H1 (cell line): ENCODE measurements around the gene TUT4. TPM values are rescaled to one million over a fixed set of nuclear protein-coding genes. Genes with fewer than 3 reads are reported as not detected.

Experiments used
- CTCF ChIA-PET: fragments of 300-600 bp; sonication (Branson Sonifier 250); formaldehyde crosslinking; loops from one replicate; lab custom pipeline; 2021; ENCODE audit not compliant: partially characterized antibody; lab: Charles Lee
- POLR2A ChIA-PET: fragments of 300-600 bp; sonication (Branson Sonifier 250); formaldehyde crosslinking; loops from one replicate; lab custom pipeline; 2021; ENCODE audit warnings: inconsistent platforms; ENCODE audit not compliant: partially characterized antibody; lab: Charles Lee
- DNase-seq, 2 experiments: peaks; one replicate each; pipeline versions ENCODE4 v3.0.0 to v3.0.0-alpha.2; 2010 to 2022; ENCODE audit warnings: low spot score in 2 of 2, low read depth in 1 of 2, mixed read lengths in 1 of 2
- FAIRE-seq: peaks from 2 replicates; lab custom pipeline; 2011; peaks lifted over from hg19 to GRCh38; lab: Jason Lieb, UNC
- H2AFZ ChIP-seq: 2 replicates; pipeline ENCODE4 v1.8.1; 2012; ENCODE audit warnings: low read length, inconsistent platforms
- H2AK5ac ChIP-seq: 2 replicates; pipeline ENCODE4 v1.6.1; 2013; ENCODE audit warnings: low read depth, low read length
- H2BK120ac ChIP-seq: replicated peaks from 2 replicates; pipeline ENCODE3; 2013; ENCODE audit warnings: low read depth, low read length, inconsistent platforms
- H2BK12ac ChIP-seq: 2 replicates; pipeline ENCODE4 v1.6.1; 2013; ENCODE audit warnings: low read depth, low read length
- H2BK15ac ChIP-seq: 2 replicates; pipeline ENCODE4 v1.6.1; 2013; ENCODE audit warnings: low read length
- H2BK20ac ChIP-seq: 2 replicates; pipeline ENCODE4 v1.6.1; 2013; ENCODE audit warnings: low read length
- H2BK5ac ChIP-seq: 2 replicates; pipeline ENCODE4 v1.6.1; 2013; ENCODE audit warnings: low read depth, low read length
- H3K14ac ChIP-seq: 2 replicates; pipeline ENCODE4 v1.6.1; 2013; ENCODE audit warnings: inconsistent platforms; ENCODE audit not compliant: insufficient read length
- H3K18ac ChIP-seq: 2 replicates; pipeline ENCODE4 v1.6.1; 2013; ENCODE audit warnings: low read length; ENCODE audit errors: extremely low read depth
- H3K23ac ChIP-seq: 2 replicates; pipeline ENCODE4 v1.6.1; 2013; ENCODE audit warnings: inconsistent platforms; ENCODE audit not compliant: insufficient read length
- H3K23me2 ChIP-seq: 2 replicates; pipeline ENCODE4 v1.6.1; 2013; ENCODE audit warnings: low read depth, low read length
- H3K27ac ChIP-seq: 2 replicates; pipeline ENCODE4 v1.6.1; 2011; ENCODE audit warnings: low read depth, low read length, inconsistent platforms
- H3K27me3 ChIP-seq, 4 experiments: replicated peaks in 1 of 4; 1 replicate in 1 of 4; 2 replicates in 3 of 4; pipeline versions ENCODE4 v1.6.1 to v1.8.1; 2011 to 2013; ENCODE audit warnings: low read length in 3 of 4, mild to moderate bottlenecking in 3 of 4, inconsistent platforms in 2 of 4, mixed read lengths in 2 of 4, moderate library complexity in 1 of 4; ENCODE audit not compliant: control insufficient read depth in 3 of 4, insufficient read depth in 3 of 4; ENCODE audit errors: extremely low read depth in 1 of 4
- H3K36me3 ChIP-seq, 4 experiments: 2 replicates each; pipeline versions ENCODE4 v1.6.1 to v1.8.1; 2011 to 2013; ENCODE audit warnings: mild to moderate bottlenecking in 4 of 4, low read length in 3 of 4, moderate library complexity in 2 of 4, control low read depth in 1 of 4, inconsistent platforms in 1 of 4; ENCODE audit not compliant: insufficient read depth in 4 of 4, control insufficient read depth in 2 of 4
- H3K4ac ChIP-seq: replicated peaks from 2 replicates; pipeline ENCODE3; 2013; ENCODE audit warnings: low read length, low read depth, mixed read lengths, inconsistent platforms; ENCODE audit not compliant: insufficient read length
- H3K4me1 ChIP-seq, 4 experiments: replicated peaks in 1 of 4; 1 replicate in 1 of 4; 2 replicates in 3 of 4; pipeline versions ENCODE4 v1.6.1 to v1.8.1; 2011 to 2013; ENCODE audit warnings: low read length in 3 of 4, inconsistent platforms in 2 of 4, mixed read lengths in 1 of 4; ENCODE audit not compliant: insufficient read depth in 4 of 4, control insufficient read depth in 3 of 4
- H3K4me2 ChIP-seq, 2 experiments: 2 replicates each; pipeline versions ENCODE4 v1.6.1 to v1.8.1; 2011 to 2013; ENCODE audit warnings: low read depth in 2 of 2, low read length in 2 of 2, control low read depth in 1 of 2, inconsistent platforms in 1 of 2, mild to moderate bottlenecking in 1 of 2; ENCODE audit not compliant: insufficient read depth in 1 of 2
- H3K4me3 ChIP-seq, 4 experiments: fragments of 200-600, 300-600 bp in 1 of 4; sonication (generic), shearing (Covaris generic), sonication (Bioruptor Twin) in 1 of 4; 2 replicates each; pipeline versions ENCODE4 v1.5.1 to v1.8.1; 2011 to 2016; ENCODE audit warnings: low read length in 4 of 4, low read depth in 3 of 4, control low read depth in 2 of 4, inconsistent platforms in 2 of 4, mild to moderate bottlenecking in 2 of 4, mixed read lengths in 1 of 4, moderate library complexity in 1 of 4; ENCODE audit not compliant: insufficient read depth in 2 of 4; ENCODE audit errors: extremely low read depth in 1 of 4
- H3K56ac ChIP-seq: replicated peaks from 2 replicates; pipeline ENCODE3; 2013; ENCODE audit warnings: low read depth, mild to moderate bottlenecking, mixed read lengths, low read length, inconsistent platforms; ENCODE audit not compliant: insufficient read length
- H3K79me1 ChIP-seq: 2 replicates; pipeline ENCODE4 v1.6.1; 2013; ENCODE audit warnings: low read depth, low read length, control low read depth
- H3K79me2 ChIP-seq, 2 experiments: 2 replicates each; pipeline versions ENCODE4 v1.6.1 to v1.8.1; 2012 to 2013; ENCODE audit warnings: low read length in 2 of 2, mild to moderate bottlenecking in 2 of 2, inconsistent platforms in 1 of 2; ENCODE audit not compliant: insufficient read depth in 2 of 2, control insufficient read depth in 1 of 2
- H3K9ac ChIP-seq, 4 experiments: replicated peaks in 1 of 4; 1 replicate in 1 of 4; 2 replicates in 3 of 4; pipeline versions ENCODE4 v1.6.1 to v1.8.1; 2011 to 2013; ENCODE audit warnings: low read depth in 3 of 4, low read length in 3 of 4, control low read depth in 2 of 4, mild to moderate bottlenecking in 2 of 4, moderate library complexity in 2 of 4, inconsistent platforms in 1 of 4; ENCODE audit errors: extremely low read depth in 1 of 4
- H3K9me3 ChIP-seq, 2 experiments: 2 replicates each; pipeline versions ENCODE4 v1.6.1 to v1.8.1; 2012 to 2013; ENCODE audit warnings: mild to moderate bottlenecking in 2 of 2, moderate library complexity in 2 of 2, control low read depth in 1 of 2, inconsistent platforms in 1 of 2, low read depth in 1 of 2, low read length in 1 of 2, mixed read lengths in 1 of 2; ENCODE audit not compliant: insufficient read depth in 2 of 2
- H4K20me1 ChIP-seq, 2 experiments: replicated peaks in 1 of 2; 2 replicates each; pipeline versions ENCODE3 to v1.8.1; 2011 to 2013; ENCODE audit warnings: inconsistent platforms in 2 of 2, low read length in 2 of 2, mild to moderate bottlenecking in 1 of 2; ENCODE audit not compliant: insufficient read depth in 2 of 2, control insufficient read depth in 1 of 2
- H4K5ac ChIP-seq: 2 replicates; pipeline ENCODE4 v1.6.1; 2013; ENCODE audit warnings: low read length, low read depth, mixed read lengths, inconsistent platforms; ENCODE audit not compliant: insufficient read length
- H4K8ac ChIP-seq: 2 replicates; pipeline ENCODE4 v1.8.0; 2013; ENCODE audit warnings: mild to moderate bottlenecking, moderate library complexity, low read length, inconsistent platforms; ENCODE audit not compliant: insufficient read depth; ENCODE audit errors: extremely low read depth
- H4K91ac ChIP-seq: replicated peaks from 2 replicates; pipeline ENCODE3; 2013; ENCODE audit warnings: low read length, mixed read lengths, inconsistent platforms; ENCODE audit not compliant: insufficient read length
- CEBPB ChIP-seq: IDR thresholded peaks from 2 replicates; pipeline ENCODE4 v1.6.1; 2012; ENCODE audit warnings: low read depth, low read length
- KDM4A ChIP-seq: IDR thresholded peaks from one replicate; pipeline ENCODE4 v1.7.1; 2012; ENCODE audit warnings: low read depth, mild to moderate bottlenecking, moderate library complexity, low read length, inconsistent platforms; ENCODE audit not compliant: severe bottlenecking
- WGBS, 2 experiments: shearing (Covaris generic) in 1 of 2; methylation state at CpG; one replicate each; pipeline versions ENCODE4 v1.1.6 to v1.1.7; 2013 to 2015; ENCODE audit warnings: low lambda C conversion rate in 2 of 2, mixed read lengths in 2 of 2, inconsistent platforms in 1 of 2, low coverage in 1 of 2, missing lambda C conversion rate in 1 of 2; ENCODE audit not compliant: insufficient replicate concordance in 2 of 2, insufficient coverage in 1 of 2, insufficient read length in 1 of 2; ENCODE audit errors: extremely low coverage in 1 of 2, missing lambda C conversion rate in 1 of 2; 5-methylcytosine and 5-hydroxymethylcytosine counted together
- polyA plus RNA-seq, 7 experiments: library from polyadenylated mRNA; depleted of rRNA in 3 of 7; stranded (reverse) in 5 of 7; unstranded in 2 of 7; fragments of >200 nt in 5 of 7; fragments of 200-250 nt in 2 of 7; gene quantifications; 1 replicate in 5 of 7; 2 replicates in 1 of 7; 4 replicates in 1 of 7; pipeline versions ENCODE4 v1.2.1 to v1.2.3, GENCODE V29; 2011 to 2013; ENCODE audit warnings: missing spikeins in 2 of 7, mixed read lengths in 2 of 7
- total RNA-seq: library from RNA; stranded (reverse); fragmentation: NEBNext Ultra II Directional; extraction: Animal tissue kit (Norgen Biotek cat#: 25700); gene quantifications from 2 replicates; pipeline ENCODE4 v1.2.1, GENCODE V29; 2021
- TF ChIP-seq, protein P1 (sequence below): IDR thresholded peaks from 2 replicates; pipeline ENCODE4 v1.6.1; 2012; ENCODE audit warnings: inconsistent platforms

Gene TUT4
- total and polyA plus RNA-seq, 2 of the 8 experiments (the other 6 are each of a cell fraction or from before 2014, with no cell fraction given) = 54.5 to 63.3 TPM

DNA sequence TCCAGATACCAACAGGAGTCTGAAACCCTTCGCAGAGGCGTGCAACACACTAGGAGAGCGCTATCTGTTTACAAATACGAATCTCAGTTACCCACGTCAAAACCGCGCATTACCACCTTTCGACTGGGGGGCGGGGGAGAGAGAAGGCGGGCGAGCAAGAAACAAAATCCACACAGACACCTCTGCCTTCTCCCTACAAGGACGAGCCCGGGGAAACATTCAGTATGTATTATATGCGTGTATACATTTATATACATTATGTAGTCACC lies 722 bp downstream of the TUT4 start:
- H2BK15ac ChIP-seq = no peak overlapping the region
- peak overlapping the region; percentile 75 to 94 (median 87) for H3K4me3 ChIP-seq
- TF ChIP-seq KDM4A (peak; percentile 13), CEBPB (peak; percentile 84; the same call in 1 of the 2 replicates)
- TF ChIP-seq, protein P1, sequence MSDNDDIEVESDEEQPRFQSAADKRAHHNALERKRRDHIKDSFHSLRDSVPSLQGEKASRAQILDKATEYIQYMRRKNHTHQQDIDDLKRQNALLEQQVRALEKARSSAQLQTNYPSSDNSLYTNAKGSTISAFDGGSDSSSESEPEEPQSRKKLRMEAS = no peak
- peak overlapping the region; percentile 79 to 85 for H3K4me2 ChIP-seq
- no peak overlapping the region for H2BK20ac ChIP-seq
- peaks cover 3 to 11% (median 9%) of the 10 kb centered on the region in 4 experiments; a peak in 5 of 7 replicates for H3K4me1 ChIP-seq
- WGBS, 2 experiments = 3% methylated on average over 14 of the region's 14 CpGs; no CpG with 5 or more reads in 1 of the 2 experiments
- H3K18ac ChIP-seq = no peak overlapping the region
- H2AFZ ChIP-seq = no peak overlapping the region
- peaks cover 16% of the 10 kb centered on the region for H3K23me2 ChIP-seq
- no peaks in the 10 kb centered on the region for H3K36me3 ChIP-seq
- H3K79me1 ChIP-seq = peaks cover 3% of the 10 kb centered on the region; the same call in 1 of the 2 replicates
- no peak overlapping the region for H3K23ac ChIP-seq
- H4K8ac ChIP-seq = no peak overlapping the region
- H3K4ac ChIP-seq = no peak overlapping the region
- no peak overlapping the region for H2AK5ac ChIP-seq
- no peaks in the 10 kb centered on the region for H3K9me3 ChIP-seq
- H3K27me3 ChIP-seq = no peaks in the 10 kb centered on the region
- H3K9ac ChIP-seq = peak overlapping the region; percentile 59 to 94 (median 74); a peak in 6 of 7 replicates
- DNase-seq (no peak), FAIRE-seq (no peak)
- H4K20me1 ChIP-seq = peaks cover 4 to 9% of the 10 kb centered on the region in 2 experiments
- H3K27ac ChIP-seq = 0 out of 2 replicates have a peak overlapping the region, but pooled peaks have one; percentile 58
- H3K14ac ChIP-seq = no peak overlapping the region
- H2BK5ac ChIP-seq = no peak overlapping the region
- ChIA-PET CTCF (no interaction called here), POLR2A (interaction anchor here (0.7 to 2.2 kb wide), 2 partner anchors 25 to 50 kb away, joined by 3 to 5 read pairs; partner anchors contain the start of gene GPX7)
- H3K56ac ChIP-seq = no peak overlapping the region
- H4K5ac ChIP-seq = no peak overlapping the region
- H2BK120ac ChIP-seq = no peak overlapping the region
- H2BK12ac ChIP-seq = no peak overlapping the region
- H3K79me2 ChIP-seq = peaks cover 13 to 53% of the 10 kb centered on the region in 2 experiments; a peak in 3 of 4 replicates
- H4K91ac ChIP-seq = no peak overlapping the region
